Measurements from ENCODE around the gene GNAL.
A peak's percentile ranks its signal among the peaks of the same experiment; 100 is the strongest.

The GNAL gene

DNA sequence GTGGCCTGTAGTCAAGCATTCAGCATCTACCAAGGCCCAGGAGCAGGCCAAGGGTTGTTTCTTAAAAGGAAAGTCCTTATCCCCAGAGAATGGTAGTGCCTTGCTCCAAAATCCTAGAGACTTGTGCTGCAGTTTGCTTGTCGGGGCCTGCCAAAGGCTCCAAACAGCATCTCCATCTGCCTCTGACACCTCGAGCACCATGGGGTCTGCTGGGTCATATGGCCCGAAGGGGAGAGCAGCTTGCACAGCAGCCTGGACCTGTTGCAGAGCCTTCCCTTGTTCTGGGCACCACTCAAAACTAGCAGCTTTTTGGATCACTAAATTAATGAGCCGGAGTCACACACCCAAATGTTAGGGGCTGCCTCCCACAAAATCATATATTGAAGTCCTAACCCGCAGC lies 35.7 kb downstream of the GNAL start:
- DNase-seq (ENCODE audit: low read depth) = no peak

DNA sequence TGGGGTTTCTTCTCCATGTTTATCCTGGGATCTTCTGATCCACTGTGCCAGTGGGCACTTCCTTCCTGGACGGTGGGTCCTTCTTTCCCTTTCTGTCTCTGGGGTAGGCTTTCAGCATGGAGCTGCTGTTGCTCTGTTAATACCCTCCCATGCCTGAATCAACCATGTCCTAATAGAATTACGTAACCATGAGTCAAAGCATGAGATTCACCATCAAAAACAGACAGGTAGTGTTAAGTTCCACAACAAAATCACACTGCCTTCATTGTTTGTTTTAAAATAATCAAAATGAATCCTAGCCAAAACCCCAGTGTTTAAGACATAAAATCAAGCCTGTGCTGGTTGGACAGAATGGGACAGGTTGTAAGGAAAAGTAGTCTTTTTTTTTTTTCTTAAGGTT lies 37.5 kb downstream of the GNAL start:
- no peak for DNase-seq (ENCODE audit: low read depth)

DNA sequence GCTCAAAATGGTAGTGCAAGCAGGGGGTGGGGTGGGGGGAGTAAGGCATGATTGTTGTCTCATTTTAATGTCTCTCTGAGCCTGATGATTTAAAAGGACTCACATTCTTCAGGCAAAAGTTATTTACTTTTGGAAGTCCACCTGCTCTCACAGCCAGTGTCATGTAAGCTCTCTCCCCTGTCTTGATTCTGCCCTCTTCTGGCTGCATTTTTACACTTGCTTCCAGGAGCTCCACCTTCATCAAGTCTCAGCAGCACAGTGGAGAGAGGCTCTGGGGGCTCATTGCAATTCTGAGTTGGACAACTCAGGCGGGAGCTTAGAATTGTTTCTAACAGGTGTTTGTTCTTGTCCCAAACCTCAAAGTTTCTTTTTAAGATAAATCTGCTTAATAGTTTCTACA lies 39.2 kb downstream of the GNAL start:
- DNase-seq (ENCODE audit: low read depth) = no peak

DNA sequence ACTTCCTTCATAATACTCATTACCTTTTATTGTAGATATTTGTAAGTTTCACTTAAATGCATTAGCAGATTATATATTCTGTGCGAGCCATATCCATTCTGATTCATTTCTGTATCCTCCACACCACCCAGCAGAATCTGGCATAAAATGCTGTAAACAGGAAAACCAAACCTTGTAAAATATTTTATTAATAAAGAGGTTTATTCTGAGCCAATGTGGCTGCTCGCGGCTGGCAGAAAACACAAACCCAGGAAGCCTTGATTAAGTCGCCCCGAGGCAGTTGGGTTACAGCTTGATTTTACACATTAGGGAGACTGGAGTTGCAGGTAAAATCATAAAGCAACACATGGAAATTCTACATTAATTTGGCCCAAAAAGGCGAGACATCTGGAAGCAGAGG lies 40.5 kb downstream of the GNAL start:
- DNase-seq (ENCODE audit: low read depth) = no peak

DNA sequence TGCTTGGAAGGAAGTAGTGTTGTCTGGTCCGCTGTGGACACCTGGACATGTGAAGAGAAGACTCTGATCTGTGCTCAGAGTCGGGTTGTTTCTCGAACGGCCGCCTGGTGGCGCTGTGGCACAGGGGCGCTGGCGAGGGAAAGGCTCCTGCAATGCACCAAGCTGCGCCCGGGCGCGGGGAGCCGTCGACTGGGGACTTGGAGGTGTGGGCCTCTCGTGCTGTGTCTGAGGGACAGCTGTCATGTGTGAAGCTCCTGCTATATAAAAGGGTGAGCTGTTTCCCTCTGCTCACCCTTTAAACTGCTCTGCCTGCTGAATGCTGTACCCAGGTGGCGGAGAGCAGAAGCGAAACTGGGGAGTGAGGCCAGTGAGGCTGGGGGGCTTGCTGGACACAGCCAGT lies 44.0 kb downstream of the GNAL start:
- DNase-seq (ENCODE audit: low read depth) = peak; percentile 15

DNA sequence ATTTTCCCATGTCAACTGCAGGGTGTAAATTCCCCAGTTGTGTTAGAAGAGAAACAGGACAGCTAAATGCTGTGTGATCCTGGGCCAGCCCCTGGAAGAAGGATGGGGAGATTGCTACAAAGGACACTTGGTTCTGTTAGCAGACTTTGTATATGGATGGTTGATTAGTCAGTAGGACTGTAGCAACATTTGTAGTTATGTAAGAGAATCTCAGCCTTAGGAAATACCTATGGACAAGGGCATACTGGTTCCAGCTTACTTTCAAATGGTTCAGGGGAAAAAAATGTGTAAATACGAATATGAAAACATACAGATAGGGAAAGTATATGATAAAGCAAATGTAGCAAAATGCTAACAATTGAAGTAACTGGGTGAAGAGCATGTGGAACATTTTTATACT lies 47.6 kb downstream of the GNAL start:
- DNase-seq (ENCODE audit: low read depth) = no peak

DNA sequence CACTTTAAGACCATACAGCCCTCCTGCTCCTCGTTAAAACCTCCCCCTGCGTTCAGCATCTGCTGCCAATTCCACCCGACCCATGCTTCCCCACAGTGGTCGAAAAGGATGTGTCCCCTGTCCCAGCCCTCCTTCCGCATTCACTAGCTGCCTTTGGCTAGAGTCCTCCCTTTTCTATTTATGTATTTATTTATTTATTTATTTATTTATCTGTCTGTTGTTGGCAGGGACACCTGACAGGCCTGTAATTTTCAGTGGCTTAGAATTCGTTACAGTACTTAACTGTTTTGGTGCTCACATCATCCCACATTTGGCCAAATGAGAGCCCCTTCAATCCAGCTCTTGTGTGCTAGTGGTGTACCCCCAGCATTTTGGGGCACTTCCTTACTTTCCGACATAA lies 50.8 kb downstream of the GNAL start:
- DNase-seq (ENCODE audit: low read depth) = no peak

DNA sequence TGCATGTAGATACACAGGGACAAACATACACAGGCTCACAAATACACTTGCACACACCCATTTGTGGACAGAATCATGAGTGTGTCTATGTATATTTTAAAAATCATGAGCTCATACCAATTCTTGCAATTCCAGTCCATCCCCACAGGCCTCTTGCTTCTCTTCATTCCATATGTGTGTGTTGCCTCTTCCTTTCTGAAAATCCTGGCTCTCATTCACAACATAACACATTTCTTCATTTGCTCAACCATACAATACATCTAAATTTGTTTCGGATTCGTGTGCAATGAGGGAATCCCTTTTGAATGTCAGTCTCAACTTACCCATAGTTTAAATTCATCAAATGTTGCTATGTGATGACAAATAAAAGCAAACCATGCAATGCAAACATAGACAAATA lies 51.4 kb downstream of the GNAL start:
- DNase-seq (ENCODE audit: low read depth) = no peak

DNA sequence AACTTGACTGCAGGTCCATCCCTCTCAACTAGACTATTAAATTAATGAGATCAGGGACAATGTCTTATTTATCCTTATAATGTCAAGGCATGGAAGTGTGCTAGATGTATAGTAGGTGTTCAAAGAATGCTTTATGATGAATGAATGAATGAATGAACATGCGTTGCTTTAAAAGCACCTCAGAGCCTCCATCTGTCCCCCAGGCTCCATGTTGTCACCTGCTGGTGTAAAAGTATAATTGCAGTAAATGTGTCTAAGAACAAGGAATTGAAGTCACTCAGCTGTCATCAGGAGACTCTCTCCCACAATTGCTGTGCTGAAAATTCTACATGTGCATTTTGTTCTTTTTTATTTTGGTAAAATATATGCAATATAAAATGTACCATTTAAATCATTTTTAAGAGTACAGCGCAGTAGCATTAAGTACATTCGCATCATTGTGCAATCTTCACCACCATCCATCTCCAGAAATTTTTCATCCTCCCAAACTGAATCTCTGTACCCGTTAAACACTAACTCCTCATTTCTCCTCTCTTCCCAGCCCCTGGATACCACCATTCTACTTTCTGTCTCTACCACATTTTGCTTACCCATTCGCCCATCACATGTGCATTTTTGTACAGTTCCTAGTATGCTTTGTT lies 52.6 kb downstream of the GNAL start:
- no peak for DNase-seq (ENCODE audit: low read depth)

DNA sequence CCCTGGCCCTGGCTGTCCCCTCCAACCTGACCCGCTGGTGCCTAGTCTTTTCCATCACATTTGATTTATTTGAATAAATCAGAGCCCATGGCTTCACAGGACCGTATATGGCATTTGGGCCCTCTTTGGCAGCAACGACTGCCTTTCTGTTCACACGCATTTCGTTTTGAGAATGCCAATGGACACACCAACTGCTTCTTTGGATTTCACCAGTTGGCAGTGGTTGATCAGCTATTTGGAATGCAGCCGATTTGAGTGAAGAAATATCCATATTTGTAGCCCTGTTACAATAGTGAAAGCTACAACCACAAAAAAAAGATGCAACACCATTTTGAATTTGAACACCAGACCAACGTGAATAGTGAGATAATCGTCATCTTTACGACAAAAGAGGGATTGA lies 56.5 kb downstream of the GNAL start:
- DNase-seq (ENCODE audit: low read depth) = no peak

DNA sequence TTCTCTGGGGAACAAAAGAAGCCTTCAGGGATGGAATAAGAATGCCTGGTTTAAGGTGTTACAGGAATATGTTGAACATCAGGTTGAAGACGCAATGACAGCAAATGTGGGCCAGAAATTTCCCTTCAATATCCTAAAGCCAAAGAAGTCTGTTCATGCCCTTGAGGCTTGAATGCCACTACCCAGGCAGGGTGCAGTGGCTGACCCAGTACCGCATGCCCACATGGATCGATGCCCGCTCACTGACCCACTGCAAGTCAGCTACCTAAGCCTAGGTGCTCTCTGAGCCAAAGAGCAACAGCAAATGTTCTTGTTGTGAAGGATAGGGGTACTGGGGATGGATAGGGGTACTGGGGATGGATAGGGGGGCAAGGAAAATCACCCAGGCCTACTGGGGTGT lies 58.2 kb downstream of the GNAL start:
- no peak for DNase-seq (ENCODE audit: low read depth)

DNA sequence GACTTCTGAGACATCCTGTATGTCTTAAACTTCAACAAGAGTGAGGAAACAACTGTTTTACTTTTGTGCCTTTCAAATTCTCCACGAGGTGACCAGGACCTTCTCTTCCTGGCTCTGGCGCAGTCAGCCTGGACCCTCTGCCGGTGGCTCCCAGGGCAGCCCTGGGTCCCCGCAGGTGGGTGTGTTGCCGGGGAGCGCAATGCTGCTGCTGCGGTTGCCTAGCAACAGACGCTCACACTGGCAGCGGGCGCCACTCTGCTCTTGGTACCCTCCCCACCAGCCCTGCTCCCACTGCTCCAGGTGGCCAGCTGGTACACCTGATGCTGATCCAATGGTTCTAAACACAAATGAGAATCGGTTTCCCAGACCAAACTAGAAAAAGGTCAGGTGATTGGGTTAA lies 58.7 kb downstream of the GNAL start:
- DNase-seq (ENCODE audit: low read depth) = no peak

DNA sequence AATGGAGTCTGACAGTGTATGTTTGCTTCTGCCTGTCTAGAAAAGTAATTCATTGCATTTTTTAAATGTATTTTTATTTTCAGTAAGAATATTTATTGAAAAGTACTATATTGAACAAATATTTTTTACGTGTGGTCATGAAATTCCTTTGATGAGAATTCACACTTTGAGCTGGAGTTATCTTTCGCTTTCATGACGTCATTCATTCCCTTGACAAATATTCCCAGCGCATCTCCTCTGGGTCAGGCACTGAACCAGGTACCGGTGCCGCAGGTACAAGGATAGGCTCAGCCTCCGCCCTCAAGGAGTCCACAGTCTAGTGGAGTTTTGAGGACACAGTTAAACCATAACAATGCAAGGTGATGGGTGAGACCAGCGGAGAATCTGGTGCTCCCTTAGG lies 60.2 kb downstream of the GNAL start:
- DNase-seq (ENCODE audit: low read depth) = no peak

DNA sequence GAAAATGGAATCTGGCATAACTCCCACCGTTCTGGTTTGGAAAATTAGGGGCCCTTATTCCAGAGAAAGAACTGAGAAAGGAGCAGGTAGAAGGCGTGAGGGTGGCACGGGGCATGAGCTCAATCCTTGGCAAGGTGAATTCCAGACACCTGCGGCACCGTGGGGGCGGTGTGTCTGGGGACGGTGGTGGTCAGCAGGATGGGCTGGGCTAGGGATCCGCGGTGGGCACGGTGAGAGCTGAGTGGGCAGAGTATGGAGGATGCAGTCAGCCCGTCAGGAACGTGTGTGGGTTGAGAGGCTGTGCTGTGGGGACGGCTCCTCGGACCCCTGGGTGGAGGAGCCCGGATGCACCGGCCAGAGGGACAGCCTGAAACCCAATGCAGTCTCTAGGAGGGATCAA lies 61.1 kb downstream of the GNAL start:
- no peak for DNase-seq (ENCODE audit: low read depth)

DNA sequence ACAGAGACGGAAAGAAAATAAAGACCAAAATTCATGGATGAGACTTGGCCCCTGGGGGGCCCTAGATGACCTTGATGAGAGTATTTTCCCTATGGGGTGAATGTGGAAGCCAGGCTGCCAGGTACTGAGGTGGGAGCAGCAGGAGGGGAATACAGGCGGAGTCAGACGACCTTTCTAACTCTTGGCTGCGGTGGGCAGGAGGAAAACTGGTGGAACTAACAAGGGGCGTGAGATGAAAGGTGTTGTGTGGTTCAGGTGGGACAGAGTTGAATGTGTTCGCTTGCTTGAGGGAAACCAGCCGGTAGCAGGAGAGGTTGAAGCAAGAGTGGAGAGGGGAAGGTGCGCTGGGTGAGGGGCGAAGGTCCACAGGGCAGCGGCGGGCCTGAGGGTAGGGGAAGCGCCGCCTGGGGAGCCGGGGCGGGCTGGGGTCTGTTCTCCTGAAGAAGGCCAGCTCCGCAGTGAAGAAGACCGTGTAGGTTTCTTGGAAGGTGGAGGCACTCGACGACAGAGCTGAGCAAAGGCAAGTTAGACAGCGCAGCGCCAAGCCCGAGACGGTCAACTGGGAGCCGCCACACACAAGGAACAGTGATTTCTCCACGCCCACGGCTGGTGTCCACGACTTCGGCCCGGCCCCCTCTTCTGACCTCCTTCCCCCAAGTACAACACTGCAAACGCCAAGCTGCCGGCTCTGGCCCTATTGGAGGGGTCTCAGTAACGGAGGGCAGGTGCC lies 61.7 kb downstream of the GNAL start:
- no peak for DNase-seq (ENCODE audit: low read depth)

DNA sequence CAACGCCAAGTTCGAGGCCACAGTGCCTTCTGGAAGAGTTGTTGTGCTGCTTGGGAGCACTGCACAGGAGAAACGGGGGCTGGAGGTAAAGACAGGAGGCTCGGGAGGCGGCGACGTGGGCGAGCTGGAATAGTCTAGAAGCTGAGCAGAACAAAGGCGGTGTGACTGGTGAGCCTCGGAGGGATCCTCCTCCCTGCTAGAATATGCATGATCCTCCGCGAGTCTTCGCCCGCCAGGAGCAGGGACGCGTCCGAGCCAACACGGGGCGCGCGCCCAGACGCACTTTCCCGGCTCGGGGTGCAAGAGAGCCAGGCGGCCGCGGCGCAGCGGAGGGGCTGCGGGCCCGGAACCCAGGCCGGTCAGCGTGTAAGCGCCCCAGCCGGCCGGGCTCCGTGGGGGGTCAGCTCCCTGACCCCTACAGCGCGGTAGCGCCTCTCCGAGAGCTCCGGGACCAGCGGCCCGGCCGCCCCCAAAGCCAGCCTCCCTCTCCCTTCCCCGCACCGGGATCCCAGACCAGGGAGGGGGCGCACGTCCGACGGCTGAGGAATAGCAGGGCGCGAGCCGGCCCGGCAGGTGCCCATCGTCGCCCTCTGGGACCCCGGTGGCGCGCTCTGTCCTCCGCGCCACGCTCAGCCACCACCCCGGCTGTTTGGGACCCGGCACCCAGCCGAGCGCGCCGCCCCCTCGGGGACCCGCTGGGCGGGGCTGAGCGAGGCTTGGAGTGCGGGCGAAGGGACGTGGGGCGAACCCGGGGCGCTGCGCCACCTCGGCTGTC lies 62.5 kb downstream of the GNAL start:
- no peak for DNase-seq (ENCODE audit: low read depth)

DNA sequence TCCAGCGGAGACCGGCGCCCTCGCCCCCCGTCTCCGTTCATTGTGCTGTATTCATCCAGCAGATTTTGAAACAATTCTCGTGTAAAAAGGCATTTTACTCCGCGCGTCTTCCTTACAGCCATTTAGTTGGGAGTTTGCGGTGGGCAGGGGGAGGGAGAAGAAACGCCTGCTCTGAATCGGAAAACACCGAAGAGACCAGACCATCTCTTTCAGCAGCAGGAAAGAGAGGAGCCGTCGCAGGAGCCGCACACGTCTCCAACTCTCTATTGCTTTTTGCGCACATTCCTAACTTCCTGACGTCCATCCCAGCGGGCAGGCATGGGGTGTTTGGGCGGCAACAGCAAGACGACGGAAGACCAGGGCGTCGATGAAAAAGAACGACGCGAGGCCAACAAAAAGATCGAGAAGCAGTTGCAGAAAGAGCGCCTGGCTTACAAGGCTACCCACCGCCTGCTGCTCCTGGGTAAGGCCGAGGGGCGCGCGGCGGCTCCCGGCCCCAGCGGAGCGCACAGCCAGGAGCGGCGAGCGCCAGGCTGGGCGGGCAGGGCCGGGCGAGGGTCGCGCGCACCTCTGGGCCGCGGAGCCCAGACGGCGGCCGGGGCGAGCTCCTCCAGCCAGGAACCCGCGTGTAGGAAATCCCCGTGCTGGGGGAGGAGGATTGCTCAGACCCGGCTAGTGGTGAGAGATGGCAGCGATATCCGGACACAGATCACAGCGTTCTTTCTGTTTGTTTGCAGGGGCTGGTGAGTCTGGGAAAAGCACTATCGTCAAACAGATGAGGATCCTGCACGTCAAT lies 63.2 kb downstream of the GNAL start:
- DNase-seq (ENCODE audit: low read depth) = no peak

DNA sequence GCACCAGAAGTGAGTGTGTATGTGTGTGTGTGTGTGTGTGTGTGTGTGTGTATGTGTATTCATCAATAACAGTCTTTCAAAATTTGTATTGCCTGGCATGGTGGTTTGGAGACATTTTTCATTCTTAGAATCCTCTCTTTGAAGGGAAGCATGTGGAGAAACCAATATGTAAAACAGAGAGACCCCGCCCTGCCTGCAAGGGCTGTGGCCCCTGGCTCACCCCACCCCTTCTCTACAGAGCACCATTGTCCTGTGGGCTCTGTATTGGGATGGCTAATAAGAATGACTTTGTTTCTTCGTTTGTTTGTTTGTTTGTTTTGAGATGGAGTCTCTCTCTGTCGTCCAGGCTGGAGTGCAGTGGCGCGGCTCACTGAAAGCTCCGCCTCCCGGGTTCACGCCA lies 65.9 kb downstream of the GNAL start:
- DNase-seq (ENCODE audit: low read depth) = no peak

DNA sequence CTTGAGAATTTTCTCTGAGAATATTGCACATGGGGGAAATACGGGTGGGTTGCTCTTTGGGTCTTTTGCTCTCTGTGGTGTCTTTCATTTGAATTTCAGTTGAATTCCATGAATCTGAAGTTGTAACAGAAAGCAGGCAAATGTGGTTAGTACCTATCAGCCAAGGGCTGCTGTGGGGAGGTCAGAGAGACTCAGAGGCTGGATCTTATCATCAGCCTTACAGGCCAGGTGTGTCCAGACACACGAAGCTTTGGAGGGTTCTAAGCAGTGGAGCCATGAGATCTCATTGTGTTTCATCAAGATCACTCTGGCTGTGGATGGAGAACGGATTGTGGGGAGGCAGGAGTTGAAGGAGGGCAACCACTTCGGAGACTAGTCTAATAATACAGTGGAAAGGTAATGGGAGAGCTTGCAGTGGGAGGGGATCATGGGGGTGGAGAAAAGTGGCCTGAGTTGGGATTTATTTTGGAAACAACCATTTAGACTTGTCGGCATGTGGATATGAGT lies 68.1 kb downstream of the GNAL start:
- DNase-seq (ENCODE audit: low read depth) = no peak

DNA sequence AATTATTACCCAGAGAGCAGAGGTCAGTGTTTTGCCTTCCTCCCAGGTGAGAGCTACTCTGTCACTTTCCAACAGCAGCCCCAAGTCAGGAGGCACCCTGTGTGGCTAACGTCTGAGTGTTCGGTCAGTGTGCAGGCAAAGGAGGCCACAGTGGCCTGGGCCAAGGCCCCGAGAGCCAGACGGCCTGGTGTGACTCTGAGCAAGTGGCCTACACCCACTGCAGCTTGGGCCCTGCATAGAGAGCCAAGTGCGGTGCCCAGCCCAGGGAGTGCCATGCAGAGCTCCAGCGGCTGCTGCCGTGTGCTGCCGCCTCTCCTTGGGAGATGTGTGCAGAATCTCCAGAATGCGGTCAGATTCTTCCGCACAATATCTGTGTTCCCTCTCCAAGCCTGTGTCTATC lies 70.4 kb downstream of the GNAL start:
- DNase-seq (ENCODE audit: low read depth) = no peak

DNA sequence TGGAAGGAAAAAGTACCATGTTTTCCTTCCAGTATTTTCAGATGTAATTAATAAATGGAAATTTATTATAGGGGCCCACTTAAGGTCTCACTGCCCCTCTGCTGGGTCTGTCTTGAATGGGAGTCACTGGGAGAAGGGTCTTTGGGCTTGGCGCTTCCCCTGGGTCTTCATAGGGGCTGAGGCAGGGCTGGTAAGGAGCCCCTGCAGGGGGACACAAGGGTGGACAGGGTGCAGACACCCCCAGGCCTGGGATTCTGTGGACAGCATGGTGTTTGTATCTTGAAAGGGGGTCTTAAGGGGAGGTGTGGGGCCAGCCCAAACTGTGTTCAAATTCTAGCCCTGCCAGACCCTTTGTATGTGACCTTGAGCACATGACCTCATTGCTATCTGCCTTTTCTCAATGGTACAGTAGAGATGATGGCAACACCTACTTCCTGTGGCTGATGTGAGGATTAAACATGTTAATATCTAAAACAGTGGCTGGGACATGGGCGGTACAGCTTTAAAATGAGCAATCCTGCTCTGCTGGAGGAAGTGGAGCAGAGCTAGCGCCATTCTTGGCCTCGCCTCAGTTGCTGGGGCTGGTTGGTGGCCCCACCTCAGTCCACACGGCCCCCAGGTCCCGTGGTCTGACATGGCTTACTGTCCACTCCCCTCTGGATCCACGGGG lies 71.6 kb downstream of the GNAL start:
- DNase-seq (ENCODE audit: low read depth) = no peak

DNA sequence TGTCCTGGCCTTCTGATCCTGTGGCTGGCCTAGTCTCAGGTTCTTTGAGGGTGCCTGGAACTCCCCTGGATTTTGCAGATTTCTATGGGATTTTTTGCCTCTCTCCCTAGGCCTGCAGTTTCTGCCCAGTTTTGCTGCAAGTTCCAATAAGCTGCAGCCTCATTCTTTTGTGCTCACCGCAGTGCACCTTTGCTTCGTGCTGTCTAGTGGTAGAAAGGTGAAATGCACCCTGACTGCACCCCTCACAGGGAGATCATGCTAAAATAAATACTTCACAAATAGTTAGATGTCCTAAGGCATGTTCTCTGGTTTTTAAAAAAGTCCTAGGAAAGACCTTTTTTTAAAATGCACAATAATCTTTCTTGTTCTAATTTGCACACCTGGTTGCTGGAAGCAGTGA lies 72.5 kb downstream of the GNAL start:
- no peak for DNase-seq (ENCODE audit: low read depth)

Data from HS-27A (cell line).